Measurements from ENCODE around the gene ZFR.
"Not testable (repeated sequence)": the region's sequence is repeated elsewhere in the genome, so short reads cannot be mapped to it uniquely, and the experiment has no call there.

ZFR gene

DNA sequence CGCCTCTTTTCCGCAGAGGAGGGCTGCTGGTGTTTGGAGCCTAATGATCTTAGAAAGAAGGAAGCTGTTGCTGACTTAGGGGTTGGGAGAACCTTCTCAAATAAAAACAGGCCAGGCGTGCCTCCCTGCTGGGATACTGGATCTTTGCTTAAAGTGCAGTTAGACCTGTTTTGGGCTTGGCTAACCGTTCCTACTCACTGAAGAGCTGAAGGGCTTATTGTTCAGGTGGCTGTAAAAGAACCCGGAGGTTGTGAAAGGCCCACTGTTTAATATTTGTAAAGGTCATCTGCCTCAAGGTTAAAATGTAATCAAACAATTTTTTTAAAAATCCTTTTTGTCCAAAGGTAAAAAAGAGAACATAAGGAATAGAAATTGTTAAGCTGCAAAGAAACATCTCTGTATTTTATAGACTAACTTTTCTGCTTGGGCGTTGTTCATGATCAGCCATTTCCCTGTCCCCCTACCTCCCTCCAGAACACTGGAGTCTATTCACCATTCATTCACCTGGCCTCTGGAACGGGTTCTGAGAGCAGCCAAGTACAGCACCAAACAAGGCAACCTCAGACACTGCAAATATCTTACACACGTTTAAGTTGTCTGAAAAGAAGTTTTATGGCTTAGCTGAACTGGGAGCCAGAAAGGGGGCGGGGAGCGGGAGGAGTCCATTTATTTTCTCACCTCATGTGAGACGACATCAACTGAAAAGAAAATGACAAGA lies 113.2 kb downstream of the ZFR start:
- no peak for DNase-seq

DNA sequence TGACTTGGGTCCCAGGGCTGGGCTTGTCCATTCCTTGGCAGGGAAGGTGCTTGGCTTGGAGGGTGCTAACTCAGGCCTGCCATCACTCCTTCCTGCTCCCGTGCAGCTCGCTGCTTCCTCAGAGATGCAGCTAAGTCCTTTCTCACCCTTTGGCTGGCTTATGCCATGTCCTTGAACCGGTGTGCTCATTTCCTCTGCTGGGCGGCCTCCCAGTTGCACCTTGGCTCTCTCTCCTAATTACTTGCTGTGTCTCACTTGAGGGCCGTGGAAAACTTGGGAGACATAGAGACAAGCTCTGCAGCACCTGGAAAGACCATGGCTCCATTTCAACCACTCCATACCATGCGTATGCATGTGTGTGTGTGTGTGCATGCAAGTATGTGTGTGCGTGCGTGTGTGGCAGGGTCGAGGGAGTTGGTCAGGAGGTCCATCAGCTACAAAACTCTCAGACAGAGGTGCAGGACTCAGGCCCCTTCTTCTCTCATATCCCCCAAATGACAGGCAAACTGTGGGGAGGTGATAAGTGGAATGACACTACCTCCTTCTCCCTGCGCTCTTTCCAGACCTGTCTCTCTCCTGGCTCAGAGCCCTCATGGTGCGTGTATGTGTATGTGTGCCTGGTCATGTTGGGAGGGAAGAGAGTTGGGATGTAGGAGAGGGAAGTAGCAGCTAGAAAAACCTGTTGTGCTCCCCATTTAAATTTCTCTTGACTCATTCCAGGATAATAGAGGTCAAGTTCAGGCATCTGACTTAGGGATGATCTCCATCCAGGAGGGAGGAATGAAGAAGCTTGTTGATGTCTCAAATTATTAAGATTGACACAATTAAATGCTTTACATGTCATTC lies 114.2 kb downstream of the ZFR start:
- in situ Hi-C loops (cut with MboI; ENCODE audit: low pct_unique_long_range_greater_than_20kb, low sequenced_read_pairs): no loop called here
- DNase-seq: no peak

More for the DNA sequence above, 113.2 kb downstream of the ZFR start:
- in situ Hi-C loops (cut with MboI; ENCODE audit: low pct_unique_long_range_greater_than_20kb, low sequenced_read_pairs): no loop called here

DNA sequence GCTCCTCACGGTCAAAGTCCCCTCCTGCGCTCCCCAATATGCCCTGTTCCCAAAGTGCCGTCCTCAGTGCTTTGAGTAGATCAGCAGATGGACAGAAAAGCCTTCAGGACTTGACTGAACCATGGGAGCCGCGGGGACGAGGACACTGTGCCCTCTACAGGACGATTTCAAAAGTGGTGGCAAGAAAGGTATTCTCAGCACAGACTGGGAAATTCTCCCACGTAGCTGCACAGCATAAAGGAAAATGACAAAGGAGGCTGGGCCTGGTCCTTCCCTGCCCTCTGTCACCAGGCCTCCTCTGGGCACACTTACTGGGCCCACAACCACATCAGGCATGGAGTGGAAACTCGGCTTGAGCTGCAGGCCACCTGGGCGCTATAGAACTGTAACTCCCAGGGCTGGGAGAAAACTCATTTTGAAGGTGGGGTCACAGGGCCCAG lies 115.1 kb downstream of the ZFR start:
- in situ Hi-C loops (cut with MboI; ENCODE audit: low pct_unique_long_range_greater_than_20kb, low sequenced_read_pairs): no loop called here
- peak; percentile 67 for DNase-seq

DNA sequence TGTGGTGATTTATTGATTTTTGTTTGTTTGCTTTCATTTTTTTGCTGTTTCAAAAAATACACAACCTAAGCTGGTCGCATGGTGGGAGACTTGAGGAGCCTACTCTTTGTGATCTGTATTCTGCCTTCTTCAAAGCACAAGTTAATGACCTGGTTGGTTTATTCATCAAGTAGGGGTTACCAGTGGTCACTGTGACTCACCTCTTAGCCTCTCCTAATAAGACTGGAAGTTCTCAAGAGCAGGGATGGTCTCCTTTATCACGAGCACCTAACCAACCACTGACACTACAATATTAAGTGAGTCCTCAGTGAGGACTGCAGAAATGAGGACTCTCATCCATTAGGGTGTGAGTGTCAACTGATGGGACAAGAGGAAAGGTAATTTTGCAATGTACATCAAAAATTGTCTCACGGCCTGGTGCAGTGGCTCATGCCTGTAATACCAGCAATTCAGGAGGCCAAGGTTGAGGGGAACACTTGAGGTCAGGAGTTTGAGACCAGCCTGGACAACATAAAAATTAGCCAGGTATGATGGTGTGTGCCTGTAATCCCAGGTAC lies 118.2 kb downstream of the ZFR start:
- in situ Hi-C loops (cut with MboI; ENCODE audit: low pct_unique_long_range_greater_than_20kb, low sequenced_read_pairs): no loop called here
- no peak for DNase-seq

DNA sequence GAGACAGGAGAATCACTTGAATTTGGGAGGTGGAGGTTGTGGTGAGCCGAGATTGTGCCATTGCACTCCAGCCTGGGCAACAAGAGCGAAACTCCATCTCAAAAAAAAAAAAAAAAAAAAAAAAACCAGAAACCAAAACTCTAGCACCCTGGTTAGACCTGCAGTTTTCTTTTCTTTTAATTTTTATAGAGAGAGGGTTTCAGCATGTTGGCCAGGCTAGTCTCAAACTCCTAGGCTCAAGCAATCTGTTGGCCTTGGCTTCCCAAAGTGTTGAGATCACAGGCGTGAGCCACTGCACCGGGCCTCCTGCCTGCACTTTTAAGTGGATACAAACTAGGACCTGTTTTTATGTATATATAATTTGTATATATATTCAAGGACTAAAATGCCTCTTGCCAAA lies 118.9 kb downstream of the ZFR start:
- no peak for DNase-seq
- in situ Hi-C loops (cut with MboI; ENCODE audit: low pct_unique_long_range_greater_than_20kb, low sequenced_read_pairs): no loop called here

DNA sequence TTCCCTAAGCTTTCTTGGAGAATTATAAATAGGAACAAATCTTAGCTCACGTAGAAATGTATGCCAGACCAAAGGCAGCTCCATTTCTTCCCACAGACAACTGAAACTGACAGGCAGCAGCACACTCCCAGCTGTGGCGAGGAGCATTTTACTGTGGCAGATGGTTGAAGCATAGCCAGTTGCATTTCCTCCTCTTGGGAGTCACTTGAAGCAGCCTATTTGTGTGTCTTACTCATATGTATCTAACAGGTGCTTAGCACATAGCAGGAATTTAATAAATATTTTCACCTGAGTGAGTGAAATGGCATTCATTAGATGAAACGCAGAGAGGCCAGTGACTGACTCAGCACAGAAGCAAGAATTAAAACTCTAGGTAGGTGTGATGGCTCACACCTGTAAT lies 119.5 kb downstream of the ZFR start:
- in situ Hi-C loops (cut with MboI; ENCODE audit: low pct_unique_long_range_greater_than_20kb, low sequenced_read_pairs): no loop called here
- no peak for DNase-seq

DNA sequence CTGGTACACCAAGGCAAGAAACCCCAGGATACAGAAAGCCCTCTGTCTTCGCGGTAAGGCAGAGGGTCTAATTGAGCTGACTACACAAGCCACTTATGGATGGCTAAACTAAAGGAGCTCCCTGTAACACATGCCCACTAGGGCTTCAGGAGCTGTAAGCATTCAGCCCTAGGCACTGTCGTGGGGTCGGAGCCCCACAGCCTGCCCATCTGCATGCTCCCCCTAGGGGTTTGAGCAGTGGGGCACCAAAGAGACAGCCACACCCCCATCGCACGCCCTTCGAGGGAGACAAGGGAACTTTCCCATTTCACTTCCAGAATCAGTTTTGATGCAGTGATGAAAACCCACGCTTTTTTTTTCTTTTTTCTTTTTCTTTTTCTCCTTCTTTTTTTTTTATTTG lies 120.8 kb downstream of the ZFR start:
- in situ Hi-C loops (cut with MboI; ENCODE audit: low pct_unique_long_range_greater_than_20kb, low sequenced_read_pairs): no loop called here
- DNase-seq: no peak

DNA sequence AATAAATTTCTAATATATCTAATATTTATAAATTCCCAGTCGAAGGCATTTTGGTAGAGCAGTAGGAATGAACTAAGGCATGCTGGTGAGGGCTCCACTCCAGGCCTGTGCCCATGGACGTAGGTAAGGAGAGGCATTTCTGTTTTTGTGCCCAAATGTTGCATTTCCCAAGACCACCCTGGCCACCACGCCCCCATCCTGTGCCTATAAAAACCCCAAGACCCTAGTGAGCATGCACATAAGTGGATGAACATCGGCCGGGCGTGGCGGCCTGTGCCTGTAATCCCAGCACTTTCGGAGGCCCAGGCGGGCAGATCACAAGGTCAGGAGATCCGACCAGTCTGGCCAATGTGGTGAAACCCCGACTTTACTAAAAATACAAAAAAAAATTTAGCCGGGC lies 121.7 kb downstream of the ZFR start:
- DNase-seq: no peak
- in situ Hi-C loops (cut with MboI; ENCODE audit: low pct_unique_long_range_greater_than_20kb, low sequenced_read_pairs): no loop called here

DNA sequence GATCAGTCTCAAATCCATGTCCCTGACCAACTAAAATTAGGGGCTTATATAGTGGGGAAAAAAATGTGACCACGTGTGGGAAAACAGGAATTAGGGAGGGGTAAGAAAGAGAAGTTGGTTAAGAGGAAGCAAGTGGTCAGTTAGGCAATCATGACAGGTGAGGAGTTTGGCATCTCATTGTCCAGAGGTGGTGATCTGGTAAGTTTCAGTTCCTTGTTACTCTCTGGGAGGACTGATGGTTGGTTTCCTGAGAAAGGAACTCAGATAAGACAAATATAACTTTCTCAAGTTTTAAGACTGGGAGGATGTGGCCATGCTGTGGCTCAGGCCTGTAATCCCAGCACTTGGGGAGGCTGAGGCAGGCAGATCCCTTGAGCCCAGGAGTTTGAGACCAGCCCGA lies 122.8 kb downstream of the ZFR start:
- in situ Hi-C loops (cut with MboI; ENCODE audit: low pct_unique_long_range_greater_than_20kb, low sequenced_read_pairs); DNase-seq: not testable (repeated sequence)

DNA sequence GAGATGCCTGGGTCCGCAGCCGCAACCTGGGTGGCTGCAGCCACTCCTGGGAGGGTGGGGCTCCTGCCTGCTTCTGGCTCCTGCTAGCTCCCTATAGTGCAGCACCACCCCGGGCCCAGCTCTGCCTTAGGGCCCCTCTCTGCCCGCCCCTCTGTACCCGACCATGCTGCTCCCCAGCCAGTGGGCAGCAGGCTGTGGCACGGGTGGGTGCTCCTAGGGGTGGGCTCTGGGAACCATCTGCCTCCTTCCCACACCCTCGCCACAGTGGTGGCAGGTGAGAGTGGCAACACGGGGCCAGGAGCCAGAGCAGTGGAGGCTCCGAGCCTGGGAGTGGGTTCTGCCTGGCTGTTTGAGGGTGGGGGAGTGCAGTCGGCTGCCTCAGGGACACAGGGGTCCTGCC lies 124.0 kb downstream of the ZFR start:
- in situ Hi-C loops (cut with MboI; ENCODE audit: low pct_unique_long_range_greater_than_20kb, low sequenced_read_pairs): no loop called here

DNA sequence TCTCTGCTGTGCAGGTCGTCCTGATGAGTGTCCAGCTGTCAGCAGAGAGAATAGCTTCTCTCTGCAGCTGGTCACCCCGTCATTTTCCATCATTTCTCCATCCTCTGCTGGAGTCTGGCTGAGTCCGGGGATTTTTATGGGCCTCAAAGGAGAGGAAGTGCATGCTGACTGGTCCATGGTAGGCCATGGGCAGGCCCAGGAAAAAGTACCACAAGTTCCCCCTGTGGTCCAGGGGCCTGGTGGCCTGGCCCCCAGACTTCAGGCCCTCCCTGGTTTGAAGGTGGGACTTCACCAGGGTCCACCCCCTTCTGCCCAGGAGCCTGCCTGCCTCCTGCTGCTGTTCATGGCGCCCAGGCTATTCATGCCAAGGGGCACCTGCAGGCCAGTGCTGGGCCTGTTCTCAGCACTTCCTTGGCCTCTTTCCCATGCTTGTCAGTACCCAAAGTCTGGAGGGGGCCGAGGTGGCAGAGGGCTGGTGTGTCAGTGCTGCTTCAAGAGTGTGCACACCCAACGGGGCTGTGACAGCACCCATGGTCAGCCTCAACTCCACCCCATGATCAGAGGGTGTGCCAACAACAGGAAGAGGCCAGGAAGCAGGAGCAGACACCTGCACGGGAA lies 124.5 kb downstream of the ZFR start:
- DNase-seq: no peak
- in situ Hi-C loops (cut with MboI; ENCODE audit: low pct_unique_long_range_greater_than_20kb, low sequenced_read_pairs): no loop called here

More for the DNA sequence above, 124.0 kb downstream of the ZFR start:
- no peak for DNase-seq

DNA sequence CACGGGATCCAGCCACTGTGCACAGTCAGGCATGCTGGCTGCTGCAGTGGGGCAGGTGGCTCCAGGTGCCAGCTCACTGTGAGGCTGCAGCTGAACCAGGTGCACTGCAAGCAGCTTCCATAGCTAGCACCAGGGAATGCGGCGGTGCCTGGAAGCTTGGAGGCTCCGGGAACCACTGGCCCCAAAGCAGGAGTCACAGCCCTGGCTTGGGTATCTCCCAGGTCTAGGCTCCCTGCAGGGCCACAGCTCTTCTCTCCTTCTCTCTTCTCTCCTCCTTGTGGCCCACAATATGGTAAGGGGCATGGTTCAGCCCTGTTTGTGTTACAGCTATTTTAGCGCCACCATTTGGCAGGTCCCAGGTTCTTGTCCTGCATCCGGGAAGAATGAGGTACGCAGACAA lies 125.1 kb downstream of the ZFR start:
- DNase-seq: no peak
- in situ Hi-C loops (cut with MboI; ENCODE audit: low pct_unique_long_range_greater_than_20kb, low sequenced_read_pairs): no loop called here

DNA sequence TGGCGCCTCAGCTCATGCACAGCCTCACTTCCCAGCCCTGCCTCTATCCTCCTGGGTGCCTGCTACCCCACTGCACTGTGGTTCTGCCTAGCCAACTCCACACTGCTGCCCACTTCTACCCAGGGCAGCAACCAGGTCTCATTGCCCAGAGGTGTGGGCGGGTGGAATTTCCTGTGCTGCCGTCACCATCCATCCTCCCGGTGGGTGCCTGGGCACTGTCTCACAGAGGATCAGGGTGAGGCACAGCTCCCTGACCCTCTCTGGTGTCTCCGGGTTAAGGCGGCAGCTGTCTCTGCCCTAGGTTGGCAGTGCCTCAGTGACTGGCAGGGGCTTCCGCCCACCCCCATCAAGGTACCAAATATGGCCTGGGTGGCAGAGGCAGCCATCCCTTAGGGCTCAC lies 127.5 kb downstream of the ZFR start:
- DNase-seq: no peak
- in situ Hi-C loops (cut with MboI; ENCODE audit: low pct_unique_long_range_greater_than_20kb, low sequenced_read_pairs): no loop called here

DNA sequence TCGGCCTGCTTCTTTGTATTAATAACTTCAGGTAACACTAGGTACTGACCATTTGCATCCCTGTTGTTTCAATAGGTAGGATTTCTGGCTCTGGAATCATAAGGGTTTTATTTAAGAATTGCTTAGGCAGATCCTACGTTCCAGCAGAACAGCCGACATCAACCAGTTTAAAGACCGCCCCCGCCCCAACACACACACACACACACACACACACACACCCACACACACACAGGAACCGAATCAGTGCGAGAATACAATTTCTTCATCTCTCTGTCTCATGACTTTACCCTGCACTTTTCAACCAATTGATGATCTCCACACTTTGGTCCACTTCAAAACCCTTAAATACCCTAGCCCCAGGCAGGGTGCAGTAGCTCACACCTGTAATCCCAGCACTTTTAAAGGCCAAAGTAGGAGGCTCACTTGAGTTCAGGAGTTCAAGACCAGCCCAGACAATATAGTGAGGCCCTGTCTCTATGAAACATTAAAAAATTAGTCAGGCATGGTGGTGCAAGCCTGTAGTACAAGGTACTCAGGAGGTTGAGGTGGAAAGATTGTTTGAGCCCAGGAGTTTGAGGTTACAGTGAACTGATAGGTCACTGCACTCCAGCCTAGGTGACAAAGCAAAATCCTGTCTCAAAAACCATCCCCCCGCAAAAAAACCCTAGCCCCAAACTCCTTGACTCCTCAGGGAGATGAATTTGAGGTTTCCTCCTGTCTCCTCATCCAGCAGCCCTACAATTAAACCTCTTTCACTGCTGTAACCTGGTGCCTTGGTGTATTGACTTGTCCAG lies 129.1 kb downstream of the ZFR start:
- DNase-seq: no peak
- in situ Hi-C loops (cut with MboI; ENCODE audit: low pct_unique_long_range_greater_than_20kb, low sequenced_read_pairs): no loop called here

DNA sequence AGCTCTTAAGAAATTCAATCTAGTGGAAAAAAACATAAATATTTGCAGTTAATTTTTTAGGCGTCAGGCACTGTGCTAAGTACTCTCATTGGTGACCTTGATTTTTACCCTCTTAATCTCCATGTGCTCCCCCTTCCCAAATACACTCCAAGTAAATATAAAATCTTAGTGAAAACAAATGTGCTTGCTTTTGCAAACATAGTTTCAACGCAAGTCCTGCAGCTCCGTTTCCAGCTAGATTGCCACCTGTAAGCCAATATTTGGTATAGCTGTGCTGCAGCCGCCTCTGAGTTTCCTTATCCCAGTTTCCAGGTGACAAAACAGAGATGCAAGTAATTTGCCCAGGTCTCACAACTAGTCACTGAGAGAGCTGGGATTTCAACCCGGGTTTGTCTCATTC lies 129.9 kb downstream of the ZFR start:
- no peak for DNase-seq
- in situ Hi-C loops (cut with MboI; ENCODE audit: low pct_unique_long_range_greater_than_20kb, low sequenced_read_pairs): no loop called here

DNA sequence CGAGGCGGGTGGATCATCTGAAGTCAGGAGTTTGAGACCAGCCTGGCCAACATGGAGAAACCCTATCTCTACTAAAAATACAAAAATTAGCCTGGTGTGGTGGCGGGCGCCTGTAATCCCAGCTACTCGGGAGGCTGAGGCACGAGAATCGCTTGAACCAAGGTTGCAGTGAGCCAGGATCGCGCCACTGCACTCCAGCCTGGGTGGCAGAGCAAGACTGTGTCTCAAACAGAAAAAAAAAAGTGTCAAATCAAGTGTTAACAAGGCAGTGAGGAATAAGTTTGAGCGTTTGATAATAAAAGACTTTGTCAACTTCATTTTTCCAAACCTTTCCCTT lies 130.4 kb downstream of the ZFR start:
- in situ Hi-C loops (cut with MboI; ENCODE audit: low pct_unique_long_range_greater_than_20kb, low sequenced_read_pairs): not testable (repeated sequence)

DNA sequence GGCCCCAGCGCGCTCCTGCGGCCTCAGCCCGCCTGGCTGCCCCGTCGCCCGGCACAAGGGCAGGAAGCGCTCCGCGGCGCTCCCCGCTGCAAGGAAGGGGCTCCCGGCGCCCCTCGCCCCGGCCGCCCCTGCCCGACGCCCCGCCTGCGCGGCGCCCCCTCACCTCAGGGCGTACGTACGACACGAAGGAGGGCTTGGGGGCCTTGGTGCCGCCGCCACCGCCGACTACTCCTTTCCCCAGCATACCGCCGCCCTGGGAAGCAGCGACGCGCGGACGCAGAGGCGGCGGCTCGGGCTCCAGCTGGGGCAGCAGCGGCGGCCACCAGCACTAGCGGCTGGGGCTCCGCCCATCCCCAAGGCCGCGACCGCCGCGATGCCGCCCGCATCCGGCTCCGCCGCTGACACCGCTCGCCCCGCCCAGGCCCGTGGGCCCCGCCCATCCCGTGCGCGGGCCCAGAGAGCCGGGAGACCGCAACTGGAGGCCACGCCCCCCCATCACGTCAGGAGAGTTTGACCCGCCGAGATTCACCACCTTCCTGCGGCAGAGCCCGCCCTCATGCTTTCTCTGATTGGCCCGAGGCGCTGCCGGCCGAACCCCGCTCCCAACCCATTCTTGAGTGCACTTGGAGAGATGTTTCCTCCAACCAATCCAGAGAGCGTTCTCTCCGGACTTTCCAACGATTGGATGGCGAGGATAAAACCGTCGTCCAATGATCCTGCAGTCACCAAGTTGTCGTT lies 131.8 kb downstream of the ZFR start, which contains the start of gene MTMR12:
TSS of gene MTMR12 (minus strand) at position 345 of the 738 bp plus-strand sequence. CDS start at position 244, 101 bp downstream.
- in situ Hi-C loops (cut with MboI; ENCODE audit: low pct_unique_long_range_greater_than_20kb, low sequenced_read_pairs): no loop called here
- peak; percentile 100 for DNase-seq

More for the DNA sequence above, 130.4 kb downstream of the ZFR start:
- DNase-seq: not testable (repeated sequence)

DNA sequence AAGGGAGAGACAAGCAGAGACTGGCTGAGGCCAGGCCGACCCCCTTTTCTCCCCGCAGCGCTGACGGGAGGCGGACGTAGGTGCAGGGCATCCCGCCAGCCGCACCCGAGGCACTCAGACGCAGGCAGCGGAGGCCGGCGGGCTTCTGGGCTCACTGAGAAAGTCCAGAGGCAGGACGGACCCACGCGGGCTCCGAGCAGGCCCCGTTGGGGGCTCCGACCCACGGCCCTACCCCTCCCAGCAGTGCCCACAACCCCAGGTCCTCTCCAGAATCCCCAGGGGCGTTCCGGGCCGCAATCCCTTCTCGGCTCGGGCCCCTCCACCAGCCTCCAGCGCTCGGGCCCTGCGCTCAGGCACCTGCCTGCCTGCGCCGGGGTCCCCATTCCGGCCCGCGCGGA lies 132.3 kb downstream of the ZFR start:
- in situ Hi-C loops (cut with MboI; ENCODE audit: low pct_unique_long_range_greater_than_20kb, low sequenced_read_pairs): no loop called here
- peak; percentile 55 for DNase-seq
